HG03565 (cell line): ENCODE data around the gene BBLN.

Experiments
- ATAC-seq: cut with Tn5 transposase; IDR thresholded peaks from one replicate; pipeline ENCODE4 v1.9.1; 2021; ENCODE audit warnings: mild to moderate bottlenecking, moderate library complexity; ENCODE audit not compliant: unreplicated experiment

The BBLN gene

DNA sequence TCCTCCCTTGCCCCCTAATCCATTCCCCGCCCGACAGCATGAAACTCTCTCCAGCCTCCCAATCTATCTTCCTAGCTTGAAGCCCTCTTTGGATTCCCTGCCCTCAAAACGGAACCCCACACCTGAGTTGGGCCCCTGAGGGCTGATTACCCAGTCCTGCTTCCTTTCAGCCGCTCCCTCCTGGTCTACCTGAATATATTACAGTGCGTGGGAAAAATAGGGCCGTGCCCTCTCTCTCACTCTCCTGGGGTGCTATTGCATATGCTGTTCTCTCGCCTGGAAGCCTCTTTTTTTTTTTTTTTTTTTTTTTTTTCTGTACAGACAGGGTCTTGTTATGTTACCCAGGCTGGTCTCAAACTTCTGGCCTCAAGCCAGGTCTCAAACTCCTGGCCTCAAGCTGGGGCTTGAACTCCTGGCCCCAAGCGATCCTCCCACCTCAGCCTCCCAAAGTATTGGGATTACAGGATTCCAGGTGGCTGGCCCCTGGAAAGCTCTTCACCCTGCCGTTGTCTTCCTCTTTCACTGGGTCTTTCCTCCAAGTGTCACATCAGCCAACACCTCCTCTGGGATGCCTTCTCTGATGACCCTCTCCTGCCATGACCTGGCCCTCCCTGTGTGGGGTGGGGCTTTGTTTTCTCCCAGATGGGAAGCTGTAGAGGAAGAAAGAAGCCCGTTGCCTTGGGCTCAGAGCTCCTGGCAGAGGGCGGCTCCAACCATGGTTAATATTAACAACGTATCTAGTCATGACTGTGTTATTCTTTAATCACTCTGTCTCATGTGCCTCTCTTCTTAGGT, 51.3 kb downstream of the BBLN start:
- no peak for ATAC-seq

DNA sequence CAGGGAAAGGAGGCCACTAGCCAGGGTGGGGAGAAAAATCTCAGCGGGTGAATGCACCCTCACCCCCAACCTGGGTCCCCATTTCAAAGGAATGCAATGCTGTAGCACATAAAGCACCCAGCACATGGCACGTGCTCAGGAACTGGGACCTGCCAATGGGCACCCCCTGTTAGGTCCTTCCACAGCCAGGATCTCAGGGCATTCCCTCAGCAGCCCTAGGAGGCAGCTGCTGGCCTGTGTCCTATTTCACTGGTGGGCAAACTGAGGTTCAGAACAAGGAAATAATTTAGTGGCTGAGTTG, 51.9 kb downstream of the BBLN start:
- ATAC-seq, result no peak
